HepG2 (cell line): Measurements from ENCODE around the gene PCDHB11.
"Not testable (repeated sequence)": the region's sequence is repeated elsewhere in the genome, so short reads cannot be mapped to it uniquely, and the experiment has no call there.

ENCODE experiments used
- ZNF607 ChIP-seq: sonication (generic); formaldehyde crosslinking; IDR thresholded peaks from 2 replicates; pipeline ENCODE4 v1.5.1; 2020; ENCODE audit warnings: missing genetic modification reagents, mild to moderate bottlenecking, borderline replicate concordance
- TF ChIP-seq, protein P1 (sequence below): sonication (generic); formaldehyde crosslinking; IDR thresholded peaks from 2 replicates; pipeline ENCODE4 v1.8.0; 2022; ENCODE audit warnings: mild to moderate bottlenecking, missing genetic modification reagents, moderate library complexity

DNA sequence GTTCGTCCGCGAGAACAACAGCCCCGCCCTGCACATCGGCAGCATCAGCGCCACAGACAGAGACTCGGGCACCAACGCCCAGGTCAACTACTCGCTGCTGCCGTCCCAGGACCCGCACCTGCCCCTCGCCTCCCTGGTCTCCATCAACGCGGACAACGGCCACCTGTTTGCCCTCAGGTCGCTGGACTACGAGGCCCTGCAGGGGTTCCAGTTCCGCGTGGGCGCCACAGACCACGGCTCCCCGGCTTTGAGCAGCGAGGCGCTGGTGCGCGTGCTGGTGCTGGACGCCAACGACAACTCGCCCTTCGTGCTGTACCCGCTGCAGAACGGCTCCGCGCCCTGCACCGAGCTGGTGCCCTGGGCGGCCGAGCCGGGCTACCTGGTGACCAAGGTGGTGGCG lies 10.9 kb downstream of the PCDHB11 start:
- TF ChIP-seq, protein P1, sequence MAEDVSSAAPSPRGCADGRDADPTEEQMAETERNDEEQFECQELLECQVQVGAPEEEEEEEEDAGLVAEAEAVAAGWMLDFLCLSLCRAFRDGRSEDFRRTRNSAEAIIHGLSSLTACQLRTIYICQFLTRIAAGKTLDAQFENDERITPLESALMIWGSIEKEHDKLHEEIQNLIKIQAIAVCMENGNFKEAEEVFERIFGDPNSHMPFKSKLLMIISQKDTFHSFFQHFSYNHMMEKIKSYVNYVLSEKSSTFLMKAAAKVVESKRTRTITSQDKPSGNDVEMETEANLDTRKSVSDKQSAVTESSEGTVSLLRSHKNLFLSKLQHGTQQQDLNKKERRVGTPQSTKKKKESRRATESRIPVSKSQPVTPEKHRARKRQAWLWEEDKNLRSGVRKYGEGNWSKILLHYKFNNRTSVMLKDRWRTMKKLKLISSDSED (CRISPR knock-in tag), result not testable (repeated sequence)
- TF ChIP-seq ZNF607, result not testable (repeated sequence)
